GM19468 (cell line): ENCODE measurements around the gene PSMD11.

Experiments
- ATAC-seq: cut with Tn5 transposase; IDR thresholded peaks from one replicate; pipeline ENCODE4 v1.9.1; 2021; ENCODE audit warnings: mild to moderate bottlenecking, moderate library complexity, moderate number of reproducible peaks; ENCODE audit not compliant: unreplicated experiment; ENCODE audit errors: extremely low read depth

The PSMD11 gene

GRCh38 chr17:32527146-32527545, 82.8 kb downstream of the PSMD11 start:
- no peak for ATAC-seq

- ATAC-seq: no peak
Measured at GRCh38 chr17:32528825-32529224, 84.5 kb downstream of the PSMD11 start.

GRCh38 chr17:32529604-32530003, 85.3 kb downstream of the PSMD11 start:
- ATAC-seq: no peak
